K562 (cell line): ENCODE results near the gene UNC5C. TPM values are rescaled to one million over a fixed set of nuclear protein-coding genes. Genes with fewer than 3 reads are reported as not detected.

ENCODE experiments used
- ATAC-seq: fragments of 200-7000 bp; cut with Tn5 transposase; 3 replicates; pipeline ENCODE4 v1.9.1; 2020; ENCODE audit warnings: moderate library complexity
- BruUV-seq: library from RNA; stranded (reverse); fragments of 400-500 nt; replicated peaks from 2 replicates; lab custom pipeline; 2021; lab: Mats Ljungman, UMichigan
- CTCF ChIA-PET: fragments of 300-600 bp; formaldehyde crosslinking; extraction: SDS; loops from one replicate; lab custom pipeline; 2021; ENCODE audit warnings: low intra/inter-chr PET ratio; lab: Yijun Ruan, JAX
- POLR2A ChIA-PET: fragments of 300-600, 350-650 bp; sonication (Branson Sonifier 250); formaldehyde crosslinking; extraction: SDS; loops from one replicate; lab custom pipeline; 2021; ENCODE audit warnings: antibody characterized with exemption, inconsistent platforms; lab: Yijun Ruan, JAX
- DNase-seq, 4 experiments: peaks; one replicate each; pipeline versions ENCODE4 v3.0.0 to v3.0.0-alpha.2; 2011 to 2018; ENCODE audit warnings: low spot score in 3 of 4, mixed read lengths in 3 of 4; ENCODE audit errors: extremely low read depth in 1 of 4
- FAIRE-seq: peaks from 2 replicates; lab custom pipeline; 2011; peaks lifted over from hg19 to GRCh38; lab: Jason Lieb, UNC
- H2AFZ ChIP-seq: 2 replicates; pipeline ENCODE4 v1.6.0; 2011; ENCODE audit warnings: low read depth, low read length, control low read depth, inconsistent platforms
- H3K27ac ChIP-seq: fragments of 200-600 bp; 3 replicates; pipeline ENCODE4 v1.8.0; 2011; ENCODE audit warnings: low read depth, mild to moderate bottlenecking, control low read depth, inconsistent platforms, low read length, moderate library complexity, mixed read lengths; ENCODE audit errors: extremely low read depth
- H3K27me3 ChIP-seq, 2 experiments: fragments of 300-600 bp in 1 of 2; 2 replicates in 1 of 2; 3 replicates in 1 of 2; pipeline versions ENCODE4 v1.6.0 to v1.8.0; 2011; ENCODE audit warnings: inconsistent platforms in 2 of 2, low read length in 2 of 2, mild to moderate bottlenecking in 1 of 2, mixed read lengths in 1 of 2, moderate library complexity in 1 of 2; ENCODE audit not compliant: control insufficient read depth in 2 of 2, insufficient read depth in 2 of 2
- H3K36me3 ChIP-seq: fragments of 300-600 bp; 3 replicates; pipeline ENCODE4 v1.8.0; 2011; ENCODE audit warnings: mild to moderate bottlenecking, low read length, inconsistent platforms; ENCODE audit not compliant: control insufficient read depth, insufficient read depth
- H3K4me1 ChIP-seq, 2 experiments: fragments of 200-600 bp in 1 of 2; replicated peaks in 1 of 2; 2 replicates in 1 of 2; 3 replicates in 1 of 2; pipeline versions ENCODE4 v1.5.1 to v1.8.0; 2011; ENCODE audit warnings: inconsistent platforms in 2 of 2, low read length in 2 of 2, mild to moderate bottlenecking in 1 of 2, mixed read lengths in 1 of 2, moderate library complexity in 1 of 2; ENCODE audit not compliant: control insufficient read depth in 2 of 2, insufficient read depth in 2 of 2
- H3K4me2 ChIP-seq: 2 replicates; pipeline ENCODE4 v1.6.1; 2011; ENCODE audit warnings: low read length, control low read depth, inconsistent platforms, mixed read lengths; ENCODE audit not compliant: insufficient read depth
- H3K4me3 ChIP-seq: fragments of 200-600 bp; sonication (generic), shearing (Covaris generic); 2 replicates; pipeline ENCODE4 v1.5.1; 2016; ENCODE audit warnings: control low read depth, inconsistent platforms
- H3K79me2 ChIP-seq: fragments of 200-600 bp; 3 replicates; pipeline ENCODE4 v1.8.0; 2011; ENCODE audit warnings: low read length, inconsistent platforms; ENCODE audit not compliant: control insufficient read depth, insufficient read depth
- H3K9ac ChIP-seq, 2 experiments: 2 replicates each; pipeline versions ENCODE4 v1.6.0 to v1.6.1; 2011; ENCODE audit warnings: low read depth in 2 of 2, low read length in 2 of 2, control low read depth in 1 of 2, inconsistent platforms in 1 of 2, mild to moderate bottlenecking in 1 of 2, mixed read lengths in 1 of 2; ENCODE audit not compliant: insufficient read depth in 1 of 2
- H3K9me1 ChIP-seq: one replicate; pipeline ENCODE4 v1.6.0; 2011; ENCODE audit warnings: inconsistent platforms, mild to moderate bottlenecking, low read length, moderate library complexity; ENCODE audit not compliant: control insufficient read depth, insufficient read depth
- H3K9me3 ChIP-seq: replicated peaks from 2 replicates; pipeline ENCODE4 v1.5.1; 2011; ENCODE audit warnings: low read depth, low read length, inconsistent platforms; ENCODE audit not compliant: control insufficient read depth, insufficient read depth
- H4K20me1 ChIP-seq: replicated peaks from 2 replicates; pipeline ENCODE4 v1.6.1; 2011; ENCODE audit warnings: low read length, inconsistent platforms, mixed read lengths; ENCODE audit not compliant: control insufficient read depth, insufficient read depth
- PCBP2 ChIP-seq: fragments of 200-400 bp; formaldehyde crosslinking; IDR thresholded peaks from 2 replicates; pipeline ENCODE4 v1.6.1; 2018; ENCODE audit warnings: low read length, low read depth, mild to moderate bottlenecking, moderate library complexity; ENCODE audit not compliant: poor library complexity, severe bottlenecking
- RREB1 ChIP-seq: fragments of 250-450 bp; sonication (Bioruptor Pico); IDR thresholded peaks from 2 replicates; pipeline ENCODE4 v1.4.0; 2020
- SP2 ChIP-seq: IDR thresholded peaks from 2 replicates; pipeline ENCODE4 v1.6.1; 2011; ENCODE audit warnings: mild to moderate bottlenecking, low read depth, low read length, moderate library complexity; ENCODE audit not compliant: poor library complexity, severe bottlenecking; ENCODE audit errors: extremely low read depth
- XRCC5 ChIP-seq: fragments of 200-400 bp; formaldehyde crosslinking; IDR thresholded peaks from 2 replicates; pipeline ENCODE4 v1.6.1; 2017; ENCODE audit warnings: low read depth, mild to moderate bottlenecking, low read length
- WGBS: fragments of 100-300 bp; shearing (Covaris generic); methylation state at CpG from one replicate; pipeline ENCODE4 v1.1.6; 2016; ENCODE audit warnings: low coverage, mixed read lengths; ENCODE audit not compliant: insufficient coverage; ENCODE audit errors: missing lambda C conversion rate; 5-methylcytosine and 5-hydroxymethylcytosine counted together
- in situ Hi-C: fragments of 300-500 bp; cut with MboI; formaldehyde crosslinking; loops from 4 replicates; pipeline ENCODE4 v1.15.0; 2018; ENCODE audit warnings: inconsistent platforms, mixed read lengths
- intact Hi-C: fragments of 100-400 bp; cut with micrococcal nuclease; formaldehyde crosslinking; loops from 2 replicates; pipeline ENCODE4 v1.14.2; 2022
- polyA plus RNA-seq, 8 experiments: library from polyadenylated mRNA; depleted of rRNA in 4 of 8; stranded (reverse) in 5 of 8; unstranded in 3 of 8; fragments of >200 nt; fragmentation: Nextera tagmentation in 2 of 8; fragmentation: Illumina TruSeq in 1 of 8; extraction: Ambion mirVana in 2 of 8; extraction: Trizol in 1 of 8; gene quantifications; 2 replicates each; pipeline versions ENCODE4 v1.2.1 to v1.2.3, GENCODE V29; 2011 to 2014; ENCODE audit warnings: inconsistent platforms in 1 of 8, missing spikeins in 1 of 8
- total RNA-seq, 7 experiments: library from RNA; depleted of rRNA in 6 of 7; stranded (reverse); fragments of >200 nt in 6 of 7; fragmentation: Illumina TruSeq in 2 of 7; extraction: Trizol in 2 of 7; gene quantifications; 2 replicates each; pipeline versions ENCODE4 v1.2.1 to v1.2.3, GENCODE V29; 2011 to 2021; ENCODE audit warnings: low replicate concordance in 1 of 7

Gene UNC5C
- total and polyA plus RNA-seq, 9 of the 15 experiments (the other 6 are each of a cell fraction or from before 2014, with no cell fraction given): under 0.01 to 0.10 (median 0.03) TPM; not detected in 1

GRCh38 chr4:95469617-95470016 lies 79.2 kb downstream of the UNC5C start (continued):
- TF ChIP-seq RREB1 (CRISPR knock-in tag) (no peak), PCBP2 (no peak)

- Histone ChIP-seq H3K9me3 (no peaks in the 10 kb centered on the region), H3K27ac (no peak overlapping the region), H2AFZ (no peak overlapping the region), H3K4me2 (no peak overlapping the region), H3K27me3 (0 out of 5 replicates have a peak, but pooled peaks cover 0 to 4% of the 10 kb centered on the region in 2 experiments), H3K79me2 (no peaks in the 10 kb centered on the region), H3K9ac (no peak overlapping the region), H3K4me1 (no peaks in the 10 kb centered on the region), H4K20me1 (no peaks in the 10 kb centered on the region), H3K9me1 (no peaks in the 10 kb centered on the region), H3K4me3 (no peak overlapping the region), H3K36me3 (no peaks in the 10 kb centered on the region)
- 0% methylated on average over 3 of the region's 3 CpGs for WGBS
- TF ChIP-seq SP2: no peak
- TF ChIP-seq XRCC5: no peak
- ATAC-seq (no peak), DNase-seq (no peak), FAIRE-seq (no peak)
- CTCF ChIA-PET: no interaction called here
- in situ Hi-C loops: no loop called here
- POLR2A ChIA-PET: interaction anchor here (0.6 kb wide), 1 partner anchor 310 kb away, joined by 3 read pairs; no protein-coding TSS in a partner anchor
- intact Hi-C loops: no loop called here
- BruUV-seq: no TSS peak
Measured at GRCh38 chr4:95466791-95467190, 82.0 kb downstream of the UNC5C start.
